Endothelial cell of umbilical vein (primary cell): ENCODE results near the gene ANGPTL5. TPM values are rescaled to one million over a fixed set of nuclear protein-coding genes. Genes with fewer than 3 reads are reported as not detected.

Source experiments
- BruUV-seq: library from RNA; stranded (reverse); fragments of 400-500 nt; replicated peaks from 2 replicates; lab custom pipeline; 2021; lab: Mats Ljungman, UMichigan
- CTCF ChIA-PET: fragments of 300-600, 350-600 bp; sonication (Branson Sonifier 250); formaldehyde crosslinking; loops from one replicate; lab custom pipeline; 2021; ENCODE audit warnings: antibody characterized with exemption, inconsistent platforms; lab: Charles Lee
- POLR2A ChIA-PET: fragments of 300-600, 350-600 bp; sonication (Branson Sonifier 250); formaldehyde crosslinking; loops from one replicate; lab custom pipeline; 2021; ENCODE audit warnings: antibody characterized with exemption, inconsistent platforms; lab: Charles Lee
- DNase-seq: peaks from one replicate; pipeline ENCODE4 v3.0.0-alpha.2; 2011; ENCODE audit warnings: low read depth, low spot score
- FAIRE-seq: peaks from 2 replicates; lab custom pipeline; 2011; peaks lifted over from hg19 to GRCh38; lab: Jason Lieb, UNC
- H2AFZ ChIP-seq: 2 replicates; pipeline ENCODE4 v1.6.0; 2012; ENCODE audit warnings: low read depth, low read length, control low read depth, inconsistent platforms
- H3K27ac ChIP-seq: 2 replicates; pipeline ENCODE4 v1.5.1; 2011; ENCODE audit warnings: low read depth, mild to moderate bottlenecking, control low read depth, low read length, moderate library complexity; ENCODE audit not compliant: insufficient read depth
- H3K27me3 ChIP-seq, 2 experiments: 2 replicates each; pipeline versions ENCODE4 v1.6.0 to v1.6.1; 2011; ENCODE audit warnings: low read length in 2 of 2, mixed read lengths in 1 of 2; ENCODE audit not compliant: control insufficient read depth in 2 of 2, insufficient read depth in 2 of 2
- H3K36me3 ChIP-seq, 2 experiments: 2 replicates in 1 of 2; 3 replicates in 1 of 2; pipeline ENCODE4 v1.5.1; 2011; ENCODE audit warnings: low read length in 2 of 2, mild to moderate bottlenecking in 1 of 2, moderate library complexity in 1 of 2; ENCODE audit not compliant: control insufficient read depth in 2 of 2, insufficient read depth in 2 of 2; ENCODE audit errors: extremely low read depth in 1 of 2
- H3K4me1 ChIP-seq: 3 replicates; pipeline ENCODE4 v1.5.1; 2011; ENCODE audit warnings: mild to moderate bottlenecking, low read length; ENCODE audit not compliant: control insufficient read depth, insufficient read depth; ENCODE audit errors: extremely low read depth
- H3K4me2 ChIP-seq: 2 replicates; pipeline ENCODE4 v1.6.1; 2011; ENCODE audit warnings: low read length, control low read depth, mixed read lengths; ENCODE audit not compliant: insufficient read depth
- H3K4me3 ChIP-seq, 3 experiments: fragments of 200-600 bp in 1 of 3; sonication (generic), shearing (Covaris generic) in 1 of 3; replicated peaks in 1 of 3; 2 replicates each; pipeline ENCODE4 v1.5.1; 2011 to 2016; ENCODE audit warnings: control low read depth in 3 of 3, low read length in 3 of 3, mild to moderate bottlenecking in 2 of 3, inconsistent platforms in 1 of 3, low read depth in 1 of 3, moderate library complexity in 1 of 3; ENCODE audit not compliant: insufficient read depth in 1 of 3
- H3K79me2 ChIP-seq: 2 replicates; pipeline ENCODE4 v1.6.0; 2012; ENCODE audit warnings: low read length, inconsistent platforms; ENCODE audit not compliant: control insufficient read depth, insufficient read depth
- H3K9ac ChIP-seq: replicated peaks from 2 replicates; pipeline ENCODE3; 2011; ENCODE audit warnings: low read length, control low read depth; ENCODE audit not compliant: insufficient read depth; ENCODE audit errors: extremely low read depth
- H3K9me1 ChIP-seq: replicated peaks from 3 replicates; pipeline ENCODE4 v1.6.0; 2011; ENCODE audit warnings: mild to moderate bottlenecking, low read length; ENCODE audit not compliant: control insufficient read depth, insufficient read depth; ENCODE audit errors: extremely low read depth
- H3K9me3 ChIP-seq: replicated peaks from 2 replicates; pipeline ENCODE4 v1.5.1; 2012; ENCODE audit warnings: low read length, inconsistent platforms; ENCODE audit not compliant: control insufficient read depth, insufficient read depth
- H4K20me1 ChIP-seq: replicated peaks from 2 replicates; pipeline ENCODE3; 2011; ENCODE audit warnings: mild to moderate bottlenecking, low read length; ENCODE audit not compliant: control insufficient read depth, insufficient read depth; ENCODE audit errors: extremely low read depth
- EZH2 ChIP-seq: IDR thresholded peaks from 2 replicates; pipeline ENCODE4 v1.6.1; 2012; ENCODE audit warnings: borderline replicate concordance, low read depth, mild to moderate bottlenecking, moderate library complexity, low read length, inconsistent platforms; ENCODE audit not compliant: severe bottlenecking
- FOS ChIP-seq: IDR thresholded peaks from 2 replicates; pipeline ENCODE4 v1.6.1; 2011; ENCODE audit warnings: mild to moderate bottlenecking, low read length, moderate library complexity, borderline replicate concordance; ENCODE audit not compliant: insufficient read depth
- GATA2 ChIP-seq: IDR thresholded peaks from 2 replicates; pipeline ENCODE4 v1.7.0; 2011; ENCODE audit warnings: low read depth, mild to moderate bottlenecking, moderate library complexity, mixed read lengths, low read length; ENCODE audit not compliant: insufficient read length, insufficient read depth
- JUN ChIP-seq: IDR thresholded peaks from 2 replicates; pipeline ENCODE4 v1.6.1; 2011; ENCODE audit warnings: borderline replicate concordance, low read depth; ENCODE audit not compliant: insufficient read length, insufficient read depth
- MYC ChIP-seq: IDR thresholded peaks from one replicate; pipeline ENCODE4 v1.6.1; 2011; ENCODE audit warnings: mild to moderate bottlenecking, low read depth, low read length
- POLR2A ChIP-seq: IDR thresholded peaks from 2 replicates; pipeline ENCODE4 v1.6.1; 2012; ENCODE audit warnings: low read depth, mild to moderate bottlenecking, control low read depth, low read length
- POLR2AphosphoS5 ChIP-seq: IDR thresholded peaks from 2 replicates; pipeline ENCODE4 v1.6.1; 2012; ENCODE audit warnings: low read depth, mild to moderate bottlenecking, control low read depth, low read length, moderate library complexity; ENCODE audit not compliant: insufficient read depth
- dilution Hi-C: fragments of 300-500 bp; cut with MboI; formaldehyde crosslinking; loops from one replicate; pipeline ENCODE4 v1.15.0; 2019; ENCODE audit warnings: low sequenced_read_pairs; ENCODE audit not compliant: extremely low pct_ligation_motif_present
- intact Hi-C: fragments of 100-400 bp; cut with micrococcal nuclease; formaldehyde crosslinking; loops from one replicate; pipeline ENCODE4 v1.10.0; 2022
- polyA plus RNA-seq, 4 experiments: library from polyadenylated mRNA; depleted of rRNA in 3 of 4; stranded (reverse) in 3 of 4; unstranded in 1 of 4; fragments of >200 nt; gene quantifications; 2 replicates each; pipeline versions ENCODE4 v1.2.1 to v1.2.3, GENCODE V29; 2011 to 2012; ENCODE audit warnings: missing spikeins in 1 of 4
- total RNA-seq: library from RNA; stranded (reverse); gene quantifications from 2 replicates; pipeline ENCODE4 v1.2.3, GENCODE V29; 2021
- TF ChIP-seq, protein P1 (sequence below): IDR thresholded peaks from 2 replicates; pipeline ENCODE4 v1.6.1; 2011; ENCODE audit not compliant: insufficient read depth, insufficient read length
- TF ChIP-seq, protein P2 (sequence below), 2 donors: IDR thresholded peaks; 1 replicate in 1 of 2; 2 replicates in 1 of 2; pipeline ENCODE4 v1.5.1; 2011; ENCODE audit warnings: low read length in 2 of 2, mild to moderate bottlenecking in 2 of 2, moderate library complexity in 2 of 2, control low read depth in 1 of 2, inconsistent platforms in 1 of 2, low read depth in 1 of 2; ENCODE audit not compliant: insufficient read depth in 1 of 2; ENCODE audit errors: extremely low read depth in 1 of 2

Gene ANGPTL5
- total and polyA plus RNA-seq, 2 donors (not counting 3 experiments of a cell fraction or from before 2014, with no cell fraction given): 0.12 TPM; not detected in 1

DNA sequence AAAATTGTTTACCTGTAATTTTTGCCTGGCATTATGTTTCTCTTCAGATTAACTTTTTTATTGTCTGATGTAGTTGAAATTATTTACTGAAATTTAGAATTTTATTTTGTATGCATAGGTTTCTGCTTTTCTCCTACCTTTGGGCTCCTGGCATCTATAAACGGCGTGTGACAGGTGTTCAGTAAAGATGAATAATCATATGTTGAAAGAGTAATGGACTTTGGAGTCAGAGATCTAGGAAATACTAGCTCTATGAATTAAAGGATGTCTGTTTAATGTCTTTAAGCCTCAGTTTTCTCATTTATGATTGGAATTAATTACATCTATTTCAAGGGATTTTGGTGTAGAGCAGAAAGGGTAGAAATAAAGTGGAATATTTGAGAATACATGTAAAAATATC is 7.2 kb upstream of the ANGPTL5 start:
- Histone ChIP-seq H3K36me3 (no peaks in the 10 kb centered on the region), H3K9me3 (no peaks in the 10 kb centered on the region), H3K27me3 (no peaks in the 10 kb centered on the region), H3K27ac (no peak overlapping the region), H2AFZ (no peak overlapping the region), H3K9me1 (no peaks in the 10 kb centered on the region), H3K4me2 (no peak overlapping the region), H3K4me1 (no peaks in the 10 kb centered on the region), H4K20me1 (no peaks in the 10 kb centered on the region), H3K4me3 (no peak overlapping the region), H3K9ac (no peak overlapping the region), H3K79me2 (no peaks in the 10 kb centered on the region)
- no peak for DNase-seq
- FAIRE-seq: no peak
- TF ChIP-seq POLR2A (no peak), POLR2AphosphoS5 (no peak), EZH2 (no peak), FOS (no peak), GATA2 (no peak), JUN (no peak), MYC (no peak)
- TF ChIP-seq, protein P1, sequence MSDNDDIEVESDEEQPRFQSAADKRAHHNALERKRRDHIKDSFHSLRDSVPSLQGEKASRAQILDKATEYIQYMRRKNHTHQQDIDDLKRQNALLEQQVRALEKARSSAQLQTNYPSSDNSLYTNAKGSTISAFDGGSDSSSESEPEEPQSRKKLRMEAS: no peak
- TF ChIP-seq, protein P2, sequence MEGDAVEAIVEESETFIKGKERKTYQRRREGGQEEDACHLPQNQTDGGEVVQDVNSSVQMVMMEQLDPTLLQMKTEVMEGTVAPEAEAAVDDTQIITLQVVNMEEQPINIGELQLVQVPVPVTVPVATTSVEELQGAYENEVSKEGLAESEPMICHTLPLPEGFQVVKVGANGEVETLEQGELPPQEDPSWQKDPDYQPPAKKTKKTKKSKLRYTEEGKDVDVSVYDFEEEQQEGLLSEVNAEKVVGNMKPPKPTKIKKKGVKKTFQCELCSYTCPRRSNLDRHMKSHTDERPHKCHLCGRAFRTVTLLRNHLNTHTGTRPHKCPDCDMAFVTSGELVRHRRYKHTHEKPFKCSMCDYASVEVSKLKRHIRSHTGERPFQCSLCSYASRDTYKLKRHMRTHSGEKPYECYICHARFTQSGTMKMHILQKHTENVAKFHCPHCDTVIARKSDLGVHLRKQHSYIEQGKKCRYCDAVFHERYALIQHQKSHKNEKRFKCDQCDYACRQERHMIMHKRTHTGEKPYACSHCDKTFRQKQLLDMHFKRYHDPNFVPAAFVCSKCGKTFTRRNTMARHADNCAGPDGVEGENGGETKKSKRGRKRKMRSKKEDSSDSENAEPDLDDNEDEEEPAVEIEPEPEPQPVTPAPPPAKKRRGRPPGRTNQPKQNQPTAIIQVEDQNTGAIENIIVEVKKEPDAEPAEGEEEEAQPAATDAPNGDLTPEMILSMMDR (IDR thresholded peaks at IDR 0.05; ENCODE audit: extremely low read depth in 1 of 2, insufficient read depth in 1 of 2, low read depth in 1 of 2, low read length in 2 of 2): no peak
- ChIA-PET POLR2A (no interaction called here), CTCF (no interaction called here)
- intact Hi-C loops (no loop called here), dilution Hi-C loops (no loop called here)
- no TSS peak for BruUV-seq
